Ovary (tissue), 9 donors: ENCODE measurements around the gene ARHGAP23. TPM values are rescaled to one million over a fixed set of nuclear protein-coding genes. Genes with fewer than 3 reads are reported as not detected.
"Not testable (repeated sequence)": the region's sequence is repeated elsewhere in the genome, so short reads cannot be mapped to it uniquely, and the experiment has no call there.

Experiments
- DNase-seq, 5 donors: peaks; one replicate each; pipeline ENCODE4 v3.0.0-alpha.2; 2019 to 2020
- H3K27ac ChIP-seq, 2 donors: fragments of 200-600 bp; one replicate each; pipeline versions ENCODE4 v1.5.1 to v1.8.0; 2019 to 2022
- H3K27me3 ChIP-seq: fragments of 200-600 bp; one replicate; pipeline ENCODE4 v1.8.0; 2022
- H3K36me3 ChIP-seq: fragments of 200-600 bp; sonication (generic); one replicate; pipeline ENCODE4 v1.5.1; 2019
- H3K4me1 ChIP-seq: one replicate; pipeline ENCODE4 v1.8.1; 2013; ENCODE audit warnings: mild to moderate bottlenecking, moderate library complexity; ENCODE audit not compliant: insufficient read depth
- H3K4me3 ChIP-seq: fragments of 200-600 bp; sonication (generic); one replicate; pipeline ENCODE4 v1.5.1; 2017
- H3K9me3 ChIP-seq, 2 donors: fragments of 200-600 bp in 1 of 2; sonication (generic) in 1 of 2; one replicate each; pipeline versions ENCODE4 v1.5.1 to v1.8.1; 2013 to 2019; ENCODE audit warnings: mild to moderate bottlenecking in 1 of 2, moderate library complexity in 1 of 2
- EP300 ChIP-seq: sonication (generic); formaldehyde crosslinking; IDR thresholded peaks from one replicate; pipeline ENCODE4 v1.6.1; 2017; ENCODE audit warnings: antibody characterized with exemption
- POLR2A ChIP-seq: fragments of 450-650 bp; IDR thresholded peaks from one replicate; pipeline ENCODE4 v1.6.1; 2017; ENCODE audit warnings: antibody characterized with exemption, mild to moderate bottlenecking, moderate library complexity
- WGBS, 3 donors: extraction: QIAGEN DNeasy Blood & Tissue Kit in 1 of 3; methylation state at CpG; one replicate each; pipeline versions ENCODE4 v1.1.5 to v1.1.7; 2013 to 2017; 5-methylcytosine and 5-hydroxymethylcytosine counted together
- intact Hi-C, 4 donors: fragments of 100-400 bp; cut with DNase I; formaldehyde crosslinking; loops; one replicate each; pipeline versions ENCODE4 v1.11.0 to v1.15.1; 2022 to 2023
- polyA plus RNA-seq, 2 donors: library from polyadenylated mRNA; stranded (reverse); fragments of 200-250 nt in 1 of 2; fragments of 350-450 nt in 1 of 2; fragmentation: Illumina TruSeq in 1 of 2; extraction: RNeasy Lipid Tissue Mini Kit (QIAGEN cat#74804) in 1 of 2; gene quantifications; one replicate each; pipeline ENCODE4 v1.2.3, GENCODE V29; 2013 to 2014
- total RNA-seq, 7 donors: library from RNA; depleted of rRNA in 2 of 7; stranded (reverse); fragments of >200 nt in 2 of 7; fragmentation: NEBNext Ultra II Directional in 3 of 7; extraction: Animal tissue kit (Norgen Biotek cat#: 25700) in 3 of 7; gene quantifications; one replicate each; pipeline versions ENCODE4 v1.1.0 to v1.2.4, GENCODE V29; 2016 to 2023
- TF ChIP-seq, protein P1 (sequence below), 3 donors: fragments of 450-650 bp in 2 of 3; fragments of 200-600 bp in 1 of 3; IDR thresholded peaks; one replicate each; pipeline versions ENCODE4 v1.5.1 to v1.8.0; 2016 to 2022; ENCODE audit warnings: antibody characterized with exemption in 3 of 3, mild to moderate bottlenecking in 1 of 3
- donor health status: DM: no; HTN: no; CAD: no; lungs with moderate emphysema.
- donor health status: DM: no; HTN: no; CAD: no.
- donor health status: Bipolar disorder and iron deficiency.
- donor health status: DM: yes; HTN: yes; CAD: no.
- donor health status: DM: no; HTN: no; CAD: no.
- donor health status: DM: yes; HTN: yes; CAD: no.

ARHGAP23 gene
- total and polyA plus RNA-seq, 9 donors = 13.7 to 76.4 (median 45.3) TPM

DNA sequence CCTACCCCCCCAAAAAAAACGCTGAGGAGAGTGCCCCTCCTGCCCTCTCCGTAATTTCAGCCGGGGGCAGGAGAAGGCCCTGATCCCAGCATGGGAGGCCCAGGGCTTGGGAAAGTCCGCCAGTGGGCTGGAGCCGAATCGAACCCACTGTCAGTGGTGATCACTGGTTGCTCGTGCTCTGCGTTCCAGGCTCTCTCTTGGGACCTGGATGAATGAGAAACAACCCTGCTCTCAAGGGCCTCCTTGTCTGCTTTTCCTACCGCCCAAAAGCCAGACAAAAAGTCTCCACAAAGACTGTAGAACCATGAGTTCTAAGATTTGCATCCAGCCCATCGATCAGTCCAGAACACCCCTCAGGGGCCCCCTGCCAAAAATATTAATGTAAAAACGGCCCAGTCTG, 8.1 kb downstream of the ARHGAP23 start:
- no peak for DNase-seq
- intact Hi-C loops = no loop called here
- H3K4me3 ChIP-seq = no peak overlapping the region
- no peaks in the 10 kb centered on the region for H3K36me3 ChIP-seq
- no peaks in the 10 kb centered on the region for H3K27me3 ChIP-seq
- H3K27ac ChIP-seq = no peak overlapping the region
- TF ChIP-seq POLR2A (no peak), EP300 (no peak)
- TF ChIP-seq, protein P1, sequence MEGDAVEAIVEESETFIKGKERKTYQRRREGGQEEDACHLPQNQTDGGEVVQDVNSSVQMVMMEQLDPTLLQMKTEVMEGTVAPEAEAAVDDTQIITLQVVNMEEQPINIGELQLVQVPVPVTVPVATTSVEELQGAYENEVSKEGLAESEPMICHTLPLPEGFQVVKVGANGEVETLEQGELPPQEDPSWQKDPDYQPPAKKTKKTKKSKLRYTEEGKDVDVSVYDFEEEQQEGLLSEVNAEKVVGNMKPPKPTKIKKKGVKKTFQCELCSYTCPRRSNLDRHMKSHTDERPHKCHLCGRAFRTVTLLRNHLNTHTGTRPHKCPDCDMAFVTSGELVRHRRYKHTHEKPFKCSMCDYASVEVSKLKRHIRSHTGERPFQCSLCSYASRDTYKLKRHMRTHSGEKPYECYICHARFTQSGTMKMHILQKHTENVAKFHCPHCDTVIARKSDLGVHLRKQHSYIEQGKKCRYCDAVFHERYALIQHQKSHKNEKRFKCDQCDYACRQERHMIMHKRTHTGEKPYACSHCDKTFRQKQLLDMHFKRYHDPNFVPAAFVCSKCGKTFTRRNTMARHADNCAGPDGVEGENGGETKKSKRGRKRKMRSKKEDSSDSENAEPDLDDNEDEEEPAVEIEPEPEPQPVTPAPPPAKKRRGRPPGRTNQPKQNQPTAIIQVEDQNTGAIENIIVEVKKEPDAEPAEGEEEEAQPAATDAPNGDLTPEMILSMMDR (IDR thresholded peaks at IDR 0.05) = no peak
- 64 to 73% (median 68%) methylated on average over 11 of the region's 11 CpGs for WGBS, 3 donors
- no peaks in the 10 kb centered on the region for H3K9me3 ChIP-seq
- H3K4me1 ChIP-seq = peaks cover 8% of the 10 kb centered on the region

DNA sequence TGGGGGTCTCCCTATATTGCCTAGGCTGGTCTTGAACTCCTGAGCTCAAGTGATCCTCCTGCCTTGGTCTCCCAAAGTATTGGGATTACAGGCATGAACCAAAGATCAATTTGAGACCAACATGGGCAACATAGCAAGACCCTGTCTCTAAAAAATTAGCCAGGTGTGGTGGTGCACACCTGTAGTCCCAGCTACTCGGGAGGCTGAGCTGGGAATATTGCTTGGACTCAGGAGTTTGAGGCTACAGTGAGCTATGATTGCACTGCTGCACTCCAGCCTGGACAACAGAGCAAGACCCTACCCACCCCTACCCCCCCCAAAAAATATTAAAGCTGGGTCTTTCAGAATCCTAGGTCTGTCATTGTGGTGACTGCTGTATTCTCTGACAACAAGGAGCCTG, 9.0 kb downstream of the ARHGAP23 start:
- not testable (repeated sequence) for H3K4me3 ChIP-seq, H3K27ac ChIP-seq
- 90 to 100% (median 97%) methylated on average over 1 of the region's 1 CpG for WGBS, 3 donors

DNA sequence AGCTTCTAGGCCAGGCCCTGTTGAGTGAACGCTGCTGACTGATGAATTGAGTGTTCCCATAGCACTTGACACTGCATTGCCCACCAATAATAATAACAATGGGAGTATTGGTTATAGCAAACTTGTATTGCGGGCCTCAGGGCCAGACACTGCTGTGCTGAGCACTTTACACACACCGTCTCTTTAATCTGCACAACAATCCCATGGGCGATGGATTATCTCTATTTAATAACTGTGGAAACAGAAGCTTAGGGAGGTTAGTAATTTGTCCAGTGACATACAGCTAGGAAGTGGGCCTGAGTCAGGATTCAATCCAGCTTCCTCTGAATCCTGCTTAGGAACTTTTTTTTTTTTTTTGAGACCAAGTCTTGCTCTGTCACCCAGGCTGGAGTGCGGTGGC, 11.2 kb downstream of the ARHGAP23 start:
- Histone ChIP-seq H3K36me3 (no peaks in the 10 kb centered on the region), H3K4me1 (peaks cover 4% of the 10 kb centered on the region), H3K4me3 (no peak overlapping the region), H3K27ac (no peak overlapping the region), H3K27me3 (no peaks in the 10 kb centered on the region), H3K9me3 (no peaks in the 10 kb centered on the region)
- WGBS, 3 donors = 90 to 94% (median 93%) methylated on average over 5 of the region's 5 CpGs
- intact Hi-C loops = no loop called here
- TF ChIP-seq, protein P1 (IDR thresholded peaks at IDR 0.05) = no peak
- TF ChIP-seq POLR2A (no peak), EP300 (no peak)
- DNase-seq = no peak

More for the DNA sequence above, 9.0 kb downstream of the ARHGAP23 start:
- H3K9me3 ChIP-seq, H3K36me3 ChIP-seq, H3K4me1 ChIP-seq, intact Hi-C loops, H3K27me3 ChIP-seq, DNase-seq: not testable (repeated sequence)

DNA sequence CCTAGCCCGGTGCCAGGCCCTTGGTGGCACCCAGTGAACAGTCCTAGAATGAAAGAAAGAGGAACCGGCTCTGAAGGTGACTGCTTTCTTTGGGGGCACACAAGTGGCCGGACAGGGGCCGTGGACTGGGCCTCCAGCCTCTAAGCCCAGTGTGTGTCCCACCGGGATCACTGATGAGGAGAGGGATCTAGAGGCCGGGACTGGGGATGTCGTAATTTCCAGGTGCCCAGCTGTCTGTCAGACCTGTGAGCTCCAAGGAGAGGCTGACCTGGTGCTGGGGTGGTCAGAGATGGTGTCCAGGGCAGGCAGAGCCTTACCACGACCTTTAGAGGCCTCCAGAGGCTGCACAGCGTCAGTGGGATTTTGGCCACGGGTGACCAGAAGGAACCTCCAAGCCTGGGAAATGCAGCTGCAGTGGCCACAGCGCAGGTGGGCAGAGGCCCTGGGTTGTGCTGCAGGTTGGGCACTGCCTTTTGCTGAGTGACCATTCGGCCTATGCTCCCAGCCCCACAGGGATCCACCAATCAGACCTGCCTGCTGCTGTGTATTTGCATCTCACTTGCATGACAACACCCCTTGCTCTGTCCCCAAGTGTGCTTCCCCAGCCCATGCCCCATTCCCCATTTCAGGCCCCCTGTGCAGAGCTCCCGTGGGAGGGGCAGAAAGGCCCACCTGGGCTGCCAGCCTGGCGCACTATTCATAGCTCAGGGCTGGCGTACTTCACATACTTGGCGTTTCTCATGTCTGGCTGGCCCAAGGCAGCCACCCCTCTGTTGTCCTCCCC, 12.5 kb downstream of the ARHGAP23 start:
- no peaks in the 10 kb centered on the region for H3K36me3 ChIP-seq
- H3K9me3 ChIP-seq = no peaks in the 10 kb centered on the region
- no peak overlapping the region for H3K4me3 ChIP-seq
- no peaks in the 10 kb centered on the region for H3K4me1 ChIP-seq
- intact Hi-C loops = loop anchor here in 1 of 4 donors (5.0 kb wide), 1 partner anchor 36 kb away; no protein-coding TSS in a partner anchor
- no peaks in the 10 kb centered on the region for H3K27me3 ChIP-seq
- H3K27ac ChIP-seq = no peak overlapping the region
- WGBS, 3 donors = 83 to 85% (median 84%) methylated on average over 16 of the region's 16 CpGs
- TF ChIP-seq, protein P1 (IDR thresholded peaks at IDR 0.05) = no peak
- TF ChIP-seq POLR2A (no peak), EP300 (no peak)
- DNase-seq = no peak

DNA sequence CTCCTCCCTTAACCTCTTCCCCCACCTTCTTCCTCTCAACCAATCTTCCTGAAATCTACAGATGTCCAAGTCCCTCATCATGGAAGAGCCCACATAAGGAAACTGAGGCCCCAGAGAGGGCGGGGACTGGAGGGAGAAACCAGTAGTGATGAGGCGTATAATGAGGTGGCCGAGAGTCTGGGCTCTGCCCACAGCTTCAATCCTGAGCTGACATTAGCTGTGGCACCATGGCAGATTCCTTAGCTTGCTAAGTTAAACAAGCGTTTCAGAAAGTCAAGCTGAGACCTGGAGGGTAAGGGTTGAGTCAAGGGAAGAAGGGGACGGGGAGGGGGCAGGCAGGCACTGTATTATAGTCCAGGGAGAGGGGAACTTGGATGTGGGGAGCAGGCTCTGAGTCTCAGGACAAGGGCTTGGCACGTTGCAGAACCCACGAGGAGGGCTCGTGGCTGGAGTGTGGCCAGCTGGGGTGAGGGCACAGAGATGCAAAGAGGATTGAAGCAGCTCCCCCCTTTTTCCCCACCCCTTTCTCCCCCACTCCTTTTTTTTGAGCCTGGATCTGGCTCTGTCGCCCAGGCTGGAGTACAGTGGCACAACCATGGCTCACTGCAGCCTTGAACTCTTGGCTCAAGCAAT, 13.3 kb downstream of the ARHGAP23 start:
- H3K27ac ChIP-seq = no peak overlapping the region
- 72 to 82% (median 77%) methylated on average over 9 of the region's 9 CpGs for WGBS, 3 donors

More for the DNA sequence above, 13.3 kb downstream of the ARHGAP23 start:
- DNase-seq = no peak
- TF ChIP-seq, protein P1 (IDR thresholded peaks at IDR 0.05) = no peak
- TF ChIP-seq EP300 = no peak
- TF ChIP-seq POLR2A = no peak
- H3K36me3 ChIP-seq = no peaks in the 10 kb centered on the region
- H3K4me1 ChIP-seq = no peaks in the 10 kb centered on the region
- no peaks in the 10 kb centered on the region for H3K27me3 ChIP-seq
- H3K9me3 ChIP-seq = no peaks in the 10 kb centered on the region
- intact Hi-C loops = loop anchor here in 1 of 4 donors (5.0 kb wide), 1 partner anchor 36 kb away; no protein-coding TSS in a partner anchor
- H3K4me3 ChIP-seq = no peak overlapping the region
